Measurements from ENCODE around the gene TSPAN1. TPM values are rescaled to one million over a fixed set of nuclear protein-coding genes. Genes with fewer than 3 reads are reported as not detected.

Gene TSPAN1
- total and polyA plus RNA-seq, 2 of the 13 experiments (the other 11 are each of a cell fraction or from before 2014, with no cell fraction given), result 1.7 to 2.9 TPM

- ATAC-seq (no peak), FAIRE-seq (no peak)
These were observed 21.2 kb upstream of the TSPAN1 start for GRCh38 chr1:46153732-46154131.

More at GRCh38 chr1:46153732-46154131, 21.2 kb upstream of the TSPAN1 start:
- H3K9me3 ChIP-seq (ENCODE audit: low read length), result no peaks in the 10 kb centered on the region
- whole genome bisulfite sequencing (ENCODE audit: low lambda C conversion rate), result 29% methylated on average over 1 of the region's 1 CpG
- H4K20me1 ChIP-seq (ENCODE audit: insufficient read depth, low read length), result no peaks in the 10 kb centered on the region
- H3K36me3 ChIP-seq (replicated peaks in 1 of 2; ENCODE audit: control insufficient read depth in 1 of 2, insufficient read depth in 2 of 2, low read length in 2 of 2), result no peaks in the 10 kb centered on the region; a peak in 1 of 5 replicates
- no peaks in the 10 kb centered on the region for H3K79me2 ChIP-seq (ENCODE audit: insufficient read depth, low read length)
- no peak overlapping the region for H3K27ac ChIP-seq (ENCODE audit: extremely low read length, insufficient read depth, low read length)
- peaks cover 17% of the 10 kb centered on the region for H3K4me1 ChIP-seq (ENCODE audit: insufficient read depth, low read length)
- no peak overlapping the region for H3K9ac ChIP-seq (ENCODE audit: insufficient read depth, low read depth, low read length)
- DNase-seq (ENCODE audit: low spot score), result no peak
- intact Hi-C loops (cut with micrococcal nuclease; ENCODE audit: unreplicated experiment) (no loop called here), in situ Hi-C loops (cut with HindIII; ENCODE audit: extremely low pct_ligation_motif_present, low pct_unique_long_range_greater_than_20kb) (no loop called here)
- no peaks in the 10 kb centered on the region for H3K27me3 ChIP-seq (ENCODE audit: control insufficient read depth in 1 of 2, insufficient read depth in 2 of 2, low read length in 2 of 2)
- CTCF ChIA-PET (ENCODE audit: low intra/inter-chr PET ratio, low total read pairs), result no interaction called here
- POLR2A ChIA-PET, result no interaction called here
- BruUV-seq (replicated peaks), result no TSS peak
- H2AFZ ChIP-seq (ENCODE audit: low read length), result no peak overlapping the region
- no peak overlapping the region for H3K4me3 ChIP-seq (replicated peaks in 1 of 3; ENCODE audit: insufficient read depth in 1 of 3, low read depth in 2 of 3, low read length in 3 of 3)
- no peak for TF ChIP-seq ZBTB10 (CRISPR knock-in tag; IDR thresholded peaks at IDR 0.05; ENCODE audit: borderline replicate concordance)
- no peak for TF ChIP-seq BORCS8-MEF2B (CRISPR knock-in tag; IDR thresholded peaks at IDR 0.05)
- no peak for TF ChIP-seq NR2F1 (CRISPR knock-in tag; IDR thresholded peaks at IDR 0.05)
- no peak for TF ChIP-seq U2AF1 (optimal IDR thresholded peaks at IDR 0.05; ENCODE audit: low read depth, low read length)
- no peak for TF ChIP-seq ZBTB46 (CRISPR knock-in tag; IDR thresholded peaks at IDR 0.05; ENCODE audit: borderline replicate concordance)
- no peak for TF ChIP-seq ATF3 (CRISPR knock-in tag; IDR thresholded peaks at IDR 0.05)
- no peak for TF ChIP-seq MXD3 (CRISPR knock-in tag; IDR thresholded peaks at IDR 0.05)
- no peak for TF ChIP-seq ZNF138 (CRISPR knock-in tag; IDR thresholded peaks at IDR 0.05; ENCODE audit: low read depth)
- no peak for TF ChIP-seq DNMT1 (CRISPR knock-in tag; IDR thresholded peaks at IDR 0.05)
- TF ChIP-seq ZNF180 (CRISPR knock-in tag; IDR thresholded peaks at IDR 0.05; ENCODE audit: borderline replicate concordance, low read depth), result no peak
- H3K4me2 ChIP-seq (ENCODE audit: low read depth, low read length), result no peak overlapping the region

Data from HepG2 (cell line).